ENCODE data around the gene BGLAP.
A peak's percentile ranks its signal among the peaks of the same experiment; 100 is the strongest.

The BGLAP gene

GRCh38 chr1:156266051-156266450 is 24.1 kb downstream of the BGLAP start:
- Histone ChIP-seq H3K4ac (ENCODE audit: low read length) (no peak overlapping the region), H3K23ac (ENCODE audit: low read depth, low read length, poor library complexity) (peak overlapping the region; percentile 56), H3K9me3 (replicated peaks in 1 of 2; ENCODE audit: control insufficient read depth in 2 of 2, insufficient read depth in 1 of 2, low read depth in 1 of 2, low read length in 2 of 2) (no peaks in the 10 kb centered on the region), H4K91ac (ENCODE audit: low read depth, low read length, poor library complexity) (no peak overlapping the region), H2AK5ac (ENCODE audit: low read depth, low read length) (no peak overlapping the region), H3K4me3 (ENCODE audit: low read length in 2 of 2) (no peak overlapping the region), H2AFZ (ENCODE audit: low read length) (no peak overlapping the region), H3K18ac (ENCODE audit: low read length) (no peak overlapping the region), H3K14ac (ENCODE audit: low read length) (no peak overlapping the region), H4K8ac (ENCODE audit: low read depth, low read length) (no peak overlapping the region), H3K79me1 (ENCODE audit: low read depth, low read length) (peaks cover 5% of the 10 kb centered on the region), H2BK5ac (ENCODE audit: low read length) (no peak overlapping the region), H2BK15ac (ENCODE audit: low read length) (no peak overlapping the region), H2BK12ac (ENCODE audit: low read length) (no peak overlapping the region), H3K27ac (replicated peaks; ENCODE audit: low read length) (no peak overlapping the region), H3K4me2 (ENCODE audit: insufficient read depth, low read length, poor library complexity, severe bottlenecking) (no peak overlapping the region), H3K9ac (ENCODE audit: low read depth, low read length, poor library complexity) (no peak overlapping the region), H3K27me3 (ENCODE audit: control insufficient read depth in 3 of 3, insufficient read depth in 3 of 3, low read depth in 1 of 3, low read length in 3 of 3) (no peaks in the 10 kb centered on the region), H3K36me3 (replicated peaks in 1 of 2; ENCODE audit: control insufficient read depth in 2 of 2, insufficient read depth in 2 of 2, low read length in 2 of 2) (peaks cover 54 to 91% of the 10 kb centered on the region in 2 donors), H3K4me1 (ENCODE audit: control insufficient read depth in 2 of 2, insufficient read depth in 1 of 2, low read depth in 1 of 2, low read length in 2 of 2) (no peaks in the 10 kb centered on the region), H2BK120ac (ENCODE audit: low read depth, low read length) (no peak overlapping the region)
- DNase-seq (ENCODE audit: low spot score): no peak
- no CpG with 5 or more reads among the region's 13 CpGs for WGBS, 2 donors (ENCODE audit: extremely low coverage in 2 of 2, insufficient read length in 2 of 2, insufficient replicate concordance in 1 of 2)

- H2BK5ac ChIP-seq (ENCODE audit: low read length): no peak overlapping the region
- H3K4me3 ChIP-seq (ENCODE audit: low read length in 2 of 2): no peak overlapping the region
- H3K27ac ChIP-seq (replicated peaks; ENCODE audit: low read length): no peak overlapping the region
- H2AK5ac ChIP-seq (ENCODE audit: low read depth, low read length): no peak overlapping the region
- no peak overlapping the region for H3K9ac ChIP-seq (ENCODE audit: low read depth, low read length, poor library complexity)
- no peak overlapping the region for H3K23ac ChIP-seq (ENCODE audit: low read depth, low read length, poor library complexity)
- no peak overlapping the region for H2BK15ac ChIP-seq (ENCODE audit: low read length)
- H4K91ac ChIP-seq (ENCODE audit: low read depth, low read length, poor library complexity): no peak overlapping the region
- peaks cover 2% of the 10 kb centered on the region for H3K79me1 ChIP-seq (ENCODE audit: low read depth, low read length)
- no CpG with 5 or more reads among the region's 4 CpGs for WGBS, 2 donors (ENCODE audit: extremely low coverage in 2 of 2, insufficient read length in 2 of 2, insufficient replicate concordance in 1 of 2)
- no peaks in the 10 kb centered on the region for H3K4me1 ChIP-seq (ENCODE audit: control insufficient read depth in 2 of 2, insufficient read depth in 1 of 2, low read depth in 1 of 2, low read length in 2 of 2)
- no peak overlapping the region for H2AFZ ChIP-seq (ENCODE audit: low read length)
- no peak overlapping the region for H3K4ac ChIP-seq (ENCODE audit: low read length)
- peaks cover 55 to 91% of the 10 kb centered on the region in 2 donors for H3K36me3 ChIP-seq (replicated peaks in 1 of 2; ENCODE audit: control insufficient read depth in 2 of 2, insufficient read depth in 2 of 2, low read length in 2 of 2)
- no peak overlapping the region for H4K8ac ChIP-seq (ENCODE audit: low read depth, low read length)
- H3K27me3 ChIP-seq (ENCODE audit: control insufficient read depth in 3 of 3, insufficient read depth in 3 of 3, low read depth in 1 of 3, low read length in 3 of 3): no peaks in the 10 kb centered on the region
- no peak overlapping the region for H2BK12ac ChIP-seq (ENCODE audit: low read length)
- no peak overlapping the region for H3K18ac ChIP-seq (ENCODE audit: low read length)
- no peak for DNase-seq (ENCODE audit: low spot score)
- no peak overlapping the region for H2BK120ac ChIP-seq (ENCODE audit: low read depth, low read length)
- H3K14ac ChIP-seq (ENCODE audit: low read length): no peak overlapping the region
- no peaks in the 10 kb centered on the region for H3K9me3 ChIP-seq (replicated peaks in 1 of 2; ENCODE audit: control insufficient read depth in 2 of 2, insufficient read depth in 1 of 2, low read depth in 1 of 2, low read length in 2 of 2)
- no peak overlapping the region for H3K4me2 ChIP-seq (ENCODE audit: insufficient read depth, low read length, poor library complexity, severe bottlenecking)
Measured at GRCh38 chr1:156268336-156268735, 26.4 kb downstream of the BGLAP start.

GRCh38 chr1:156270314-156270713 is 28.3 kb downstream of the BGLAP start:
- H3K27ac ChIP-seq (replicated peaks; ENCODE audit: low read length): no peak overlapping the region
- H3K9ac ChIP-seq (ENCODE audit: low read depth, low read length, poor library complexity): no peak overlapping the region
- H3K14ac ChIP-seq (ENCODE audit: low read length): no peak overlapping the region
- H2BK5ac ChIP-seq (ENCODE audit: low read length): no peak overlapping the region
- no peak overlapping the region for H2AFZ ChIP-seq (ENCODE audit: low read length)
- H2BK120ac ChIP-seq (ENCODE audit: low read depth, low read length): no peak overlapping the region
- H3K4me2 ChIP-seq (ENCODE audit: insufficient read depth, low read length, poor library complexity, severe bottlenecking): no peak overlapping the region
- H2BK15ac ChIP-seq (ENCODE audit: low read length): no peak overlapping the region
- H4K91ac ChIP-seq (ENCODE audit: low read depth, low read length, poor library complexity): no peak overlapping the region
- DNase-seq (ENCODE audit: low spot score): no peak
- H3K4me3 ChIP-seq (ENCODE audit: low read length in 2 of 2): no peak overlapping the region
- H3K27me3 ChIP-seq (ENCODE audit: control insufficient read depth in 3 of 3, insufficient read depth in 3 of 3, low read depth in 1 of 3, low read length in 3 of 3): no peaks in the 10 kb centered on the region
- no peak overlapping the region for H3K4ac ChIP-seq (ENCODE audit: low read length)
- H2BK12ac ChIP-seq (ENCODE audit: low read length): no peak overlapping the region
- no peak overlapping the region for H3K18ac ChIP-seq (ENCODE audit: low read length)
- no peak overlapping the region for H2AK5ac ChIP-seq (ENCODE audit: low read depth, low read length)
- no peaks in the 10 kb centered on the region for H3K4me1 ChIP-seq (ENCODE audit: control insufficient read depth in 2 of 2, insufficient read depth in 1 of 2, low read depth in 1 of 2, low read length in 2 of 2)
- peaks cover 2% of the 10 kb centered on the region for H3K79me1 ChIP-seq (ENCODE audit: low read depth, low read length)
- no CpG with 5 or more reads among the region's 3 CpGs for WGBS, 2 donors (ENCODE audit: extremely low coverage in 2 of 2, insufficient read length in 2 of 2, insufficient replicate concordance in 1 of 2)
- no peak overlapping the region for H3K23ac ChIP-seq (ENCODE audit: low read depth, low read length, poor library complexity)
- H3K36me3 ChIP-seq (replicated peaks in 1 of 2; ENCODE audit: control insufficient read depth in 2 of 2, insufficient read depth in 2 of 2, low read length in 2 of 2): peaks cover 64 to 93% of the 10 kb centered on the region in 2 donors
- H3K9me3 ChIP-seq (replicated peaks in 1 of 2; ENCODE audit: control insufficient read depth in 2 of 2, insufficient read depth in 1 of 2, low read depth in 1 of 2, low read length in 2 of 2): no peaks in the 10 kb centered on the region
- no peak overlapping the region for H4K8ac ChIP-seq (ENCODE audit: low read depth, low read length)

- Histone ChIP-seq H2AK5ac (ENCODE audit: low read depth, low read length) (no peak overlapping the region), H3K4me2 (ENCODE audit: insufficient read depth, low read length, poor library complexity, severe bottlenecking) (no peak overlapping the region)
Measured at GRCh38 chr1:156276532-156276931, 34.5 kb downstream of the BGLAP start.

More at GRCh38 chr1:156276532-156276931, 34.5 kb downstream of the BGLAP start:
- Histone ChIP-seq H2BK5ac (ENCODE audit: low read length) (no peak overlapping the region), H3K4me1 (ENCODE audit: control insufficient read depth in 2 of 2, insufficient read depth in 1 of 2, low read depth in 1 of 2, low read length in 2 of 2) (peaks cover 4 to 6% of the 10 kb centered on the region in 2 donors), H3K4me3 (ENCODE audit: low read length in 2 of 2) (no peak overlapping the region), H3K36me3 (replicated peaks in 1 of 2; ENCODE audit: control insufficient read depth in 2 of 2, insufficient read depth in 2 of 2, low read length in 2 of 2) (peaks cover 63 to 88% of the 10 kb centered on the region in 2 donors), H4K91ac (ENCODE audit: low read depth, low read length, poor library complexity) (no peak overlapping the region), H2BK120ac (ENCODE audit: low read depth, low read length) (no peak overlapping the region), H3K9me3 (replicated peaks in 1 of 2; ENCODE audit: control insufficient read depth in 2 of 2, insufficient read depth in 1 of 2, low read depth in 1 of 2, low read length in 2 of 2) (no peaks in the 10 kb centered on the region), H3K27me3 (ENCODE audit: control insufficient read depth in 3 of 3, insufficient read depth in 3 of 3, low read depth in 1 of 3, low read length in 3 of 3) (no peaks in the 10 kb centered on the region), H3K23ac (ENCODE audit: low read depth, low read length, poor library complexity) (no peak overlapping the region), H2BK12ac (ENCODE audit: low read length) (no peak overlapping the region), H3K79me1 (ENCODE audit: low read depth, low read length) (peaks cover 5% of the 10 kb centered on the region), H3K18ac (ENCODE audit: low read length) (no peak overlapping the region), H3K9ac (ENCODE audit: low read depth, low read length, poor library complexity) (no peak overlapping the region), H2BK15ac (ENCODE audit: low read length) (no peak overlapping the region), H3K4ac (ENCODE audit: low read length) (no peak overlapping the region), H2AFZ (ENCODE audit: low read length) (no peak overlapping the region), H3K27ac (replicated peaks; ENCODE audit: low read length) (no peak overlapping the region), H4K8ac (ENCODE audit: low read depth, low read length) (no peak overlapping the region), H3K14ac (ENCODE audit: low read length) (no peak overlapping the region)
- DNase-seq (ENCODE audit: low spot score): no peak

Measured in neuronal stem cell (in vitro differentiated cells).